ENCODE data around the gene SUV39H1.

Gene SUV39H1

DNA sequence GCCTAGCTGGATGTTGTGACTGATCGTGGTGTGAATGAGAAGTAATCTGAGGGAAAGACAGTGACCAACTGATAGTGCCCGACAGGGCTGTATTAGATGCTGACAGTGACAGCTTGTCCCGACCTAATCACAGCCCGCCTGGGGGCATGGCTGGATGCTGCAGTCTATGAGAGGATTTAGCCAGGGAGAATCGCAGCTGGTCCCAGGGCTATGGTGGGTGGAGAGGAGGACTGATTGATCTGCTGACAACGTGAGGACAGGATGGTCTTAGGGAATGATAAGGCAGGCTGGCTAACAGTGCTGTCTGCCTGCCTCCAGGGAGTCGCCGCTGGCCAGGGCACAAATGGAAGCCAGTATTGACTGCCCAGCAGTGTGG is 621 bp upstream of the SUV39H1 start:
- Histone ChIP-seq H3K9ac (ENCODE audit: insufficient read length) (peak overlapping the region; percentile 83), H3K9me3 (ENCODE audit: low read depth, low read length) (no peaks in the 10 kb centered on the region), H3K4me3 (peak overlapping the region; percentile 79), H3K36me3 (ENCODE audit: insufficient read depth, low read length) (peaks cover 16% of the 10 kb centered on the region; the same call in 1 of the 2 replicates), H3K27ac (0 out of 2 replicates have a peak overlapping the region, but pooled peaks have one; percentile 9)
- no peak for TF ChIP-seq POLR2AphosphoS5 (IDR thresholded peaks at IDR 0.05; ENCODE audit: borderline replicate concordance, low read depth, low read length)
- no peak for TF ChIP-seq FOXP2 (optimal IDR thresholded peaks at IDR 0.05; ENCODE audit: control extremely low read depth, extremely low read length, insufficient read depth)
- no peak for TF ChIP-seq EZH2 (IDR thresholded peaks at IDR 0.05)
- no peak for DNase-seq (ENCODE audit: low read depth, low spot score)

DNA sequence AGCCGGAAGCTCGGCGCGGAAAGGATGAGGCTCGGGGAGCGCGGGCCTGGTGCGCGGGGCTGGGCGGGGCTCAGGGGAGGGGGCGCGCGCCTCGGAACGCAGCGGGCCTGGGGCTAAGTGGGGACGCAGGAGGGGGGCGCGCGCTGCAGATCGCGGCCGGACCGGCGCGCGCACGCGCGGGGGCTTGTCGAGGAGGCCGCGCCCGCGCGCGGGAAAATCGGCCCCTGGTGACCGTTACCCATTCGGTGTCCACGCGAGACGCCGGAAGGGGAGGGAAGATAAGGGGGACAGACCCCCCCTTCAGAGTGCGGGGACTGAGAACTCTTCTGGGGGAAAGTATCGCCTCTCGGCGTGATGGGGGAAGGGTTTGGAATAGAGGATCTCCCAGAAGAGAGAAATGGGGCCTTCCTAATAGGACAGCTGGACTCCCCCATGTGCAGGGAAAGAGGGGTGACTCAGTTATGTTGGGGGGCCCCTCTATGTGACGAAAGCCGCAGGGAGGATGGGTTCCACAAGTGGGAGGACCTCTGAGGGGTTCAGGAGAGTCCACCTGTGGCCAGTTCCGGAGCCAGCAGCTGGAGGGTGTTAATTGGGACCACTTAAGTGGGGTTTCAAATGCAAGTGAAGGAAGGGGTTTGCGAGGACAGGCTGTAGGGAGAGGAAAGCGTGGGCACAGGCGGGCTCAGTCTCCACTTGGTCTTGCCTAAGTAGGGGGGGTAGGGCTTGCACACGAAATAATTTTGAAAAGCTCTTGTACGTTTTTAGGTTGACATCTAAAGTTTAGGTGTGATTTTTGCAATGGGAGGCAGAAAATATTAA is 584 bp downstream of the SUV39H1 start:
- H3K4me3 ChIP-seq, result peak overlapping the region; percentile 79
- no peak for DNase-seq (ENCODE audit: low read depth, low spot score)
- peaks cover 27% of the 10 kb centered on the region; the same call in 1 of the 2 replicates for H3K36me3 ChIP-seq (ENCODE audit: insufficient read depth, low read length)
- H3K27ac ChIP-seq, result peak overlapping the region; percentile 86
- no peaks in the 10 kb centered on the region for H3K9me3 ChIP-seq (ENCODE audit: low read depth, low read length)
- peak overlapping the region; percentile 88 for H3K9ac ChIP-seq (ENCODE audit: insufficient read length)
- TF ChIP-seq FOXP2 (optimal IDR thresholded peaks at IDR 0.05; ENCODE audit: control extremely low read depth, extremely low read length, insufficient read depth), result no peak
- no peak for TF ChIP-seq EZH2 (IDR thresholded peaks at IDR 0.05)
- no peak for TF ChIP-seq POLR2AphosphoS5 (IDR thresholded peaks at IDR 0.05; ENCODE audit: borderline replicate concordance, low read depth, low read length)

DNA sequence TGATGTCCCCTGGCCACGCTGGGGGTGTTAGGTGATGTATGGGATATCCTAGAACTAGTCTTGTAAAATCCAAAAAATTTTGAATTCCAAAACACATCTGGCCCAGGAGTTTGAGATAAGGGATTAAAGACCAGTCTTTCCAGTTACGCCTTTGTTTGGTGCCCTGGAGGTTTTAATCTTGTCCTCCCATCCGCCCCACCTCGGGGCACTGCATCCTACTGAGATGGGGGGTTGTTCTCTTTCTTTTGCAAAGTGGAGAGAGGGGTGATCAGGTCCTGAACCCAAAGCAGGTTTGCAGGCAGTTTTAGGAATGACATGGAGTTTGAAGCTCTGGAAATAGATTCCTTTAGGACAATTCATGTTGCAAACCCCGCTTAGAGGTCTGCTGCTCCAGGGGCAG is 1.8 kb downstream of the SUV39H1 start:
- peaks cover 36% of the 10 kb centered on the region; the same call in 1 of the 2 replicates for H3K36me3 ChIP-seq (ENCODE audit: insufficient read depth, low read length)
- TF ChIP-seq POLR2AphosphoS5 (IDR thresholded peaks at IDR 0.05; ENCODE audit: borderline replicate concordance, low read depth, low read length), result no peak
- no peak for TF ChIP-seq FOXP2 (optimal IDR thresholded peaks at IDR 0.05; ENCODE audit: control extremely low read depth, extremely low read length, insufficient read depth)
- no peak for TF ChIP-seq EZH2 (IDR thresholded peaks at IDR 0.05)
- no peak overlapping the region for H3K4me3 ChIP-seq
- H3K9ac ChIP-seq (ENCODE audit: insufficient read length), result no peak overlapping the region
- H3K27ac ChIP-seq, result no peak overlapping the region
- no peaks in the 10 kb centered on the region for H3K9me3 ChIP-seq (ENCODE audit: low read depth, low read length)
- DNase-seq (ENCODE audit: low read depth, low spot score), result no peak

DNA sequence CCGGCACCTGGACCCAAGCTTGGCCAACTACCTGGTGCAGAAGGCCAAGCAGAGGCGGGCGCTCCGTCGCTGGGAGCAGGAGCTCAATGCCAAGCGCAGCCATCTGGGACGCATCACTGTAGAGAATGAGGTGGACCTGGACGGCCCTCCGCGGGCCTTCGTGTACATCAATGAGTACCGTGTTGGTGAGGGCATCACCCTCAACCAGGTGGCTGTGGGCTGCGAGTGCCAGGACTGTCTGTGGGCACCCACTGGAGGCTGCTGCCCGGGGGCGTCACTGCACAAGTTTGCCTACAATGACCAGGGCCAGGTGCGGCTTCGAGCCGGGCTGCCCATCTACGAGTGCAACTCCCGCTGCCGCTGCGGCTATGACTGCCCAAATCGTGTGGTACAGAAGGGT is 3.7 kb downstream of the SUV39H1 start:
- H3K36me3 ChIP-seq (ENCODE audit: insufficient read depth, low read length), result peaks cover 43% of the 10 kb centered on the region; the same call in 1 of the 2 replicates
- no peak overlapping the region for H3K4me3 ChIP-seq
- H3K9me3 ChIP-seq (ENCODE audit: low read depth, low read length), result no peaks in the 10 kb centered on the region
- DNase-seq (ENCODE audit: low read depth, low spot score), result no peak
- TF ChIP-seq EZH2 (IDR thresholded peaks at IDR 0.05) (no peak), POLR2AphosphoS5 (IDR thresholded peaks at IDR 0.05; ENCODE audit: borderline replicate concordance, low read depth, low read length) (no peak), FOXP2 (optimal IDR thresholded peaks at IDR 0.05; ENCODE audit: control extremely low read depth, extremely low read length, insufficient read depth) (no peak)
- H3K9ac ChIP-seq (ENCODE audit: insufficient read length), result no peak overlapping the region
- H3K27ac ChIP-seq, result no peak overlapping the region

DNA sequence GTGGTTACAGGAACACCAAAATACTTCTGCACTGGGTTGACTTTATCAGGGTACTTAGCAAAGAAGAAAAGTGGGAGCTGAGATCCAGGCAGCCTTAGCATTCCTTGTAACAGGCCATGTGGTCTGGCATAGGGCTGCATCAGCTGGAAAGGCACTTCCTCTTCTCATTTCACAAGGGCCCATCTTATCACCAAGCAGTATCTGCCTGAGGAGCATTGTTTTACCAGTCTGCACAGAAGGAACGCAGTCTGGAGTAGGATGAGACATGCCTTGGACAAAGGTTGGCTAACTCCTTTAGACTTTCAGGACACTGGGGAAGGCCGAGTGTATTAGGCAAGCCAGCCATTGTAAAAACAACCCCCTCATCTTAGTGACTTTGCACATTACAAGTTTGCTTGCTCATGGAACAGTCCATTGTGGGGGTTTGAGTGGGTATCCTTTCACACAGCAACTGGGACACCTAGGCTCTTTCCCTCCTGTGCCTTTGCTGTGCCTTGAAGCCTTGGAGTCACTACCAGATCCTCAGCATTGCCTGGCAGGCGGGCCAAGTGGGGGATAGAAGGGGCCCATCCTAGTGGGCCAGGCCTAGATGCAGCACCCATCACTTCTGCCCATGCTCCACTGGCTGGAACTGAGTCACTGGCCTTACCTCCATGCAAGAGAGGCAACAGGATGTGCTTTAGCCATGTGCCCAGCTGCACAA is 4.6 kb downstream of the SUV39H1 start:
- no peak overlapping the region for H3K9ac ChIP-seq (ENCODE audit: insufficient read length)
- TF ChIP-seq EZH2 (IDR thresholded peaks at IDR 0.05) (no peak), POLR2AphosphoS5 (IDR thresholded peaks at IDR 0.05; ENCODE audit: borderline replicate concordance, low read depth, low read length) (no peak), FOXP2 (optimal IDR thresholded peaks at IDR 0.05; ENCODE audit: control extremely low read depth, extremely low read length, insufficient read depth) (no peak)
- no peak overlapping the region for H3K4me3 ChIP-seq
- H3K27ac ChIP-seq, result no peak overlapping the region
- H3K36me3 ChIP-seq (ENCODE audit: insufficient read depth, low read length), result peaks cover 43% of the 10 kb centered on the region; the same call in 1 of the 2 replicates
- H3K9me3 ChIP-seq (ENCODE audit: low read depth, low read length), result no peaks in the 10 kb centered on the region
- no peak for DNase-seq (ENCODE audit: low read depth, low spot score)

DNA sequence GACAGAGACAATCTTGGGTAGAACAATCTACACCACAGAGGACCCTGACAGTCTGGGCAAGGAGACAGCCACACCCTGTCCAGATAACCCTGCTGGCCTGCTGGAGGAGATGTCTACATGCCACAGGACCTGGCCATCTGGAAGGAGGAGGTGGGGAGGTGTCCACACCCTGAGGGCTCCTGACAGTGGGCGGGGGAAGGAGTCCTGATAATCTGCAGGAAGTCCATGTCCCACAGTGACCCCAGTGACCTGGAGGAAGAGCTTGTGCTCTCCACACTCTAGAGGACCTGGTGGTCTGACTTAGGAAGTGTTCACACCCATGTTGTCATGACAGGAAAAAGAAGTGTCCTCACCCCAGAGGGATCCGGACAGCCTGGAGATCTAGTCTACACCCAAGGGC is 5.5 kb downstream of the SUV39H1 start:
- H3K27ac ChIP-seq, result no peak overlapping the region
- no peaks in the 10 kb centered on the region for H3K9me3 ChIP-seq (ENCODE audit: low read depth, low read length)
- no peak for TF ChIP-seq POLR2AphosphoS5 (IDR thresholded peaks at IDR 0.05; ENCODE audit: borderline replicate concordance, low read depth, low read length)
- TF ChIP-seq EZH2 (IDR thresholded peaks at IDR 0.05), result no peak
- TF ChIP-seq FOXP2 (optimal IDR thresholded peaks at IDR 0.05; ENCODE audit: control extremely low read depth, extremely low read length, insufficient read depth), result no peak
- DNase-seq (ENCODE audit: low read depth, low spot score), result no peak
- no peak overlapping the region for H3K9ac ChIP-seq (ENCODE audit: insufficient read length)
- H3K4me3 ChIP-seq, result no peak overlapping the region
- H3K36me3 ChIP-seq (ENCODE audit: insufficient read depth, low read length), result peaks cover 47% of the 10 kb centered on the region; the same call in 1 of the 2 replicates

DNA sequence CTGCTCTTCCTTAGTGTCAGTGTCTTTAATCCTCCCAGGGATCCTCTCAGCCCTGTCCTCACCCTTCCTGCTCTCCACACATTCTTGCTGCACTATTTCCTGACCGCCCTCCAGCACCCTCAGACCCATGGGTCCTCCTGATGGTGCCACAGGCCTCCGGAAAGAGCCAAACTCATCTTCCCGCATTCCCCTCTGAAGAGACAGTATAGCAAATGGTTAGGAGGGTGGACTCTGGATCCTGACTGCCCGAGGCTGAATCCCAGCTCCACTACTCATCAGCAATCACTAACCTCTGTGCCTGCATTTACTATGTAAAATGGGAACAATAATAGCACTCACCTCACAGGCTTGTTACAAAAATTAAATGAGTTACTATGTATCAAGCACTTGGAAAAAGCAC is 6.2 kb downstream of the SUV39H1 start:
- Histone ChIP-seq H3K9ac (ENCODE audit: insufficient read length) (no peak overlapping the region), H3K36me3 (ENCODE audit: insufficient read depth, low read length) (peaks cover 47% of the 10 kb centered on the region; the same call in 1 of the 2 replicates), H3K27ac (no peak overlapping the region), H3K4me3 (no peak overlapping the region), H3K9me3 (ENCODE audit: low read depth, low read length) (no peaks in the 10 kb centered on the region)
- no peak for DNase-seq (ENCODE audit: low read depth, low spot score)
- TF ChIP-seq EZH2 (IDR thresholded peaks at IDR 0.05), result no peak
- no peak for TF ChIP-seq POLR2AphosphoS5 (IDR thresholded peaks at IDR 0.05; ENCODE audit: borderline replicate concordance, low read depth, low read length)
- no peak for TF ChIP-seq FOXP2 (optimal IDR thresholded peaks at IDR 0.05; ENCODE audit: control extremely low read depth, extremely low read length, insufficient read depth)

DNA sequence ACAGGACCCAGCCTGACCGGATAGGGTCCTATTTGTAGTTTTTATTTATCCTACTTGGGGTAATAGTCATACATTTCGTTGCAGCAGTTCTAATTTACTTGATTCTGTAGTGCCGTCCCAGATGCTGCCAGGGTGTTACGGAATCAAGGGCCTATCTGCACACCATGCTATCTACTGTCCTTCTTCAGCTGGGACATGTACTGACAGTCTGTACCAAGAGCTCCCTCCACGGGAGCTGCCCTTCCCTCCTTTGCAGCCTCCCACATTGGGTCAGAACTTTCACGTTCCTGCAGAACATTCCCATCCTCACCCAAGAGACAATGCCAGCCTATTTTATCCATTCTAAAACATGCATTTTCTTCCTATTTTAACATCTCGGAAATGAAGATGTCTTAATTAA is 6.7 kb downstream of the SUV39H1 start:
- Histone ChIP-seq H3K36me3 (ENCODE audit: insufficient read depth, low read length) (peaks cover 47% of the 10 kb centered on the region; the same call in 1 of the 2 replicates), H3K9me3 (ENCODE audit: low read depth, low read length) (no peaks in the 10 kb centered on the region)
- TF ChIP-seq POLR2AphosphoS5 (IDR thresholded peaks at IDR 0.05; ENCODE audit: borderline replicate concordance, low read depth, low read length), result no peak
- TF ChIP-seq EZH2 (IDR thresholded peaks at IDR 0.05), result no peak
- no peak for TF ChIP-seq FOXP2 (optimal IDR thresholded peaks at IDR 0.05; ENCODE audit: control extremely low read depth, extremely low read length, insufficient read depth)

More for the DNA sequence above, 6.7 kb downstream of the SUV39H1 start:
- no peak overlapping the region for H3K9ac ChIP-seq (ENCODE audit: insufficient read length)
- H3K27ac ChIP-seq, result no peak overlapping the region
- DNase-seq (ENCODE audit: low read depth, low spot score), result no peak
- H3K4me3 ChIP-seq, result no peak overlapping the region
